Stimulated activated CD8-positive, alpha-beta memory T cell treated with anti-CD3 and anti-CD28 coated beads, Interleukin-4, amount 100 ng/mL, for 4 hours (primary cell): ENCODE data around the gene GPR85.
"Not testable (repeated sequence)": the region's sequence is repeated elsewhere in the genome, so short reads cannot be mapped to it uniquely, and the experiment has no call there.

Experiments
- DNase-seq, 2 donors: peaks; one replicate each; pipeline ENCODE4 v3.0.0-alpha.2; 2020; ENCODE audit warnings: low read depth in 2 of 2, low spot score in 1 of 2

The GPR85 gene, protein sequence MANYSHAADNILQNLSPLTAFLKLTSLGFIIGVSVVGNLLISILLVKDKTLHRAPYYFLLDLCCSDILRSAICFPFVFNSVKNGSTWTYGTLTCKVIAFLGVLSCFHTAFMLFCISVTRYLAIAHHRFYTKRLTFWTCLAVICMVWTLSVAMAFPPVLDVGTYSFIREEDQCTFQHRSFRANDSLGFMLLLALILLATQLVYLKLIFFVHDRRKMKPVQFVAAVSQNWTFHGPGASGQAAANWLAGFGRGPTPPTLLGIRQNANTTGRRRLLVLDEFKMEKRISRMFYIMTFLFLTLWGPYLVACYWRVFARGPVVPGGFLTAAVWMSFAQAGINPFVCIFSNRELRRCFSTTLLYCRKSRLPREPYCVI

DNA sequence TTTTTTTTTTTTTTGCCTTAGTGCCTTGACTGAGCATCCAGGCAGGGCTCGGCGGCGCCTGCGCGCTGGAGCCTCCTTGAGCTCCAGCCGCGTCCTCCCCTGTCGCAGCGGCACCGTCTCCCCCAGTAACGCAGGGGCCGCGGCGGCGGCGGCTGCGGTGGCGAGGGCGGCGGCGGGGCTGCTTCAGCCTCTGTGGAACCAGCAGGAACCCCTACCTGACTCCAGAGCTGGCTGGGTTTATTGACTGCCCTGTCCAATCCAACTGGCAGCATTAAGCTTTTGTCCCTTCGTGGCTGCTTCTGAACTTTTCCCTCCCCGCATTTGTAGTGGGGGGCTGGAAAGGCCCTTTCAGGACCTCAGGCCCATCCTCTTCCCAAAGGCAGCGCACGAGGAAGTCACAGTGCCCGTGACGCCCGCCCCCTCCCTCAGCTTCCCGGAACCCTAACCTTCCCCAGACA lies at the start of gene GPR85:
Gene GPR85, minus strand, starts transcription at position 397 of the 458 bp plus-strand sequence. CDS start 2,106 bp downstream, outside the sequence.
- DNase-seq: no peak

DNA sequence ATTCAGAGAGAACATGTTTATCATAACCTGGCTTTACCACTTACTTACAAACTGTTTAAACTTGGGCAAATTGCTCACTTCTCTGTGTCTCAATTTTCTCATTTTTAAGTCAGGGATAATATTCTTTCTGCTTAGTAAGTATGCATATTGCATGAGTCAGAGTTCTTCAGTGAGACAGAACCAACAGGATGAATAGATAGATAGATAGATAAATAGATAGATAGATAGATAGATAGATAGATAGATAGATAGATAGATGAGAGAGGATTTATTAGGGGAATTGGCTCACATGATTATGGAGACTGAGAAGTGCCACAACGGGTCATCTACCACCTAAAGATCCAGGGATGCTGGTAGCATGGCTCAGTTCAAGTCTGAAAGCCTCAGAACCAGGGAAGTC lies 47.4 kb upstream of the GPR85 start:
- no peak for DNase-seq

DNA sequence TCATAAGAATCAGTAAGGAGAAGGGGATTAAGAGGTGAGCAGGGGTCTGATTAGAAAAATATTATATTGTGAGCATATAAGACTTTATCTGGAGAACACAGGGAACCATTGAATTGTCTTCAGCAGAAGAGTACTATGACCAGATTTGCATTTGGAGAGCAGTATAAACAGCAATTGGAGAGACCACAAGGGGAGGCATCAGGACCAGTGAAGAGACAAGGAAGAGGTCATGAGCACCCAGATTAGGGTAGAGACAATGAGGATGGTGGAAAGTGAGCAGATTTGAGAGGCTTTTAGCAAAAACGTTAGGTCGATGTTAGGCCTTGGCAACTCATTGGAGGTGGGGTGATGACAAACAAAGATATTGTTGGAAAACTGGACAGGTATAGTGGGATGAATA lies 44.7 kb upstream of the GPR85 start:
- DNase-seq: no peak

DNA sequence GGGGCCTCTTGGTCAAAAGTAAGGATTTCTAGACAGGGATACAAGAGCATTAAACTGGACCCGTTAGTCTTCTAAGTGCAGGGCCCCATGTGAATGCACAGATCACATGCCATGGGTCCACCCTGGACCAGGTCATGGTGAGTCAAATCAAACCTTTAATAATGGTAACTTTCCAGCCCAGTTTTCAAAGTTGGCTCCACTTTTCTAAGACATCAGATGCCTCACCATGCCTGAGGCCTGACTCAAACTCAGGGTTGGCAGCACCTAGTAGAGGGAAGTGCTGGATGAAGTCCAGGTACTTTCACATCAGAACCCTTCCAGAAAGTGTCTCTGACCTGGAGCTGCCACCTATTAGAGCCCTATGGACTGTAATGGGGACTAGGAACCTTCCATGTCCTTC lies 41.4 kb upstream of the GPR85 start:
- no peak for DNase-seq

DNA sequence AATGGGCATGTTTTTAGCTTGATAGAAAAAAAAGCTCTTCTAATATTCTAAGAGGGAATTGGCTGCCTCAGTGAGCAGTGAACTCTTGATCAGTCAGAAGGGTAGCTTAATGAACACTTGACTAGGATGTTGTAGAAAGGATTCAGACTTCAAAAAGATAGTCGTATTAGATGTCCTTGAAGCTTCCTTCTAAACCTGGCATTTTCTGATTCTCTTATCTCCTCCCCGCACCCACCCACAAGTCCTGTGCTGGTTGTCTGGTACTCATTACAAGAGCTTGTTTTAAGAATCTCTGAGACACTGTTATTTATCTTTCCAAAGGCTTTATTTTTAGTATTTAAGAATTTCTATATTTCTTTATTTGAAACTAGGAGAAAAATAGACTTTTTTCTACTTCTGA lies 39.1 kb upstream of the GPR85 start:
- DNase-seq: no peak

DNA sequence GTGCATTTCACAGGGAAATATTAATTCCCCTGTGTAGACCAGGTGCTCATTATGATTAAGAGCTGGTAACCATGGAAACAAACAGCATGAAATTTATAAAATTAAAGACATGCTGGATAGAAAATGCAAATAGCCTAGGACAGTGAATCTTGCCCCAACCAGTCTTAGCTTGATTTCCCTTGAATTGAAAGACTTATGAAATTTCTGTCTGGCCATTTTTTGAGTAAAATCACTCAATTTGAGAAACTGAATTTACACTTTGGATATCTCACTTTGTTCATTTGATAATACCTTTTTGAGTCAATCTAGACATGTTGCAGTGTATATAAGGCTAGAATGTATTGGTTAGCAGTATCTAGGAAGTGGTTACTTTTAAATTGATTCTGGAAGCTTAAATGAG lies 36.1 kb upstream of the GPR85 start:
- DNase-seq: no peak

DNA sequence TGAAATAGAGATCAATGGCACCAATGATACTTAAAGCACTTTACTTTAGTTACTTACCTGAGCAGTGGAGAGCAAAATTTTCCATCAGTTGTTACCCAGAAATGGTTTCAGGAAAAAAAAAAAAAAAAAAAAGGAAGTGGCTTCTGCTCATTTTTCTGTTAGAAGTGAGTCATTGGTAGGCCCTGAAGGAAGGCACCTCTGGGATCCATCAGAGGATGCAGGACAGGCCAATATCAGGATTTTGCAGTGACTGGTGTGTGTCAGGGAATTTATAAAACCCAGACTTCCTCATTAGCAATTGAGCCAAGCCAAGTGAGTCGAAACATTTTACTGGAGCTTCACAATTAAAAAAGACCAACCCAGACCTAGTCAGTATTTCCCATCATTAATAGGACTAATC lies 34.0 kb upstream of the GPR85 start:
- DNase-seq: no peak

DNA sequence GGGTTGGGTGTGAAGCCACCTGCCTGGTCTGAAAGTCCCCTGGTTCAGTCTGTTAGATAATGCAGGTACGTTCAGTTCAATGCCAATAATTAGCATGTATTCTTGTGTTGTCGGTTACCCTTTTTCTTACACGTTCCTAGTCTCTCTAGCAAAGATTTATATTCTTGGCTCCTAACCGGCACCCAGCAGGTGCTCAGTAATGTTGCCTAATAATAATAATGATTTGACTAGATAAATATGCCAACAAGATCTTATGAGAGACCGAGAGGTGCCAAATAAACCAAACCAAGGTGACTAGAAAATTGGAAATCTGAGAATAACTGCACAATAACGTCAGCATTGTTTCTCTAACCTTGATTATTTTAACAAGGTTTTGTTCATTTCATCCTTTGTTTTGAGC lies 32.8 kb upstream of the GPR85 start:
- no peak for DNase-seq

DNA sequence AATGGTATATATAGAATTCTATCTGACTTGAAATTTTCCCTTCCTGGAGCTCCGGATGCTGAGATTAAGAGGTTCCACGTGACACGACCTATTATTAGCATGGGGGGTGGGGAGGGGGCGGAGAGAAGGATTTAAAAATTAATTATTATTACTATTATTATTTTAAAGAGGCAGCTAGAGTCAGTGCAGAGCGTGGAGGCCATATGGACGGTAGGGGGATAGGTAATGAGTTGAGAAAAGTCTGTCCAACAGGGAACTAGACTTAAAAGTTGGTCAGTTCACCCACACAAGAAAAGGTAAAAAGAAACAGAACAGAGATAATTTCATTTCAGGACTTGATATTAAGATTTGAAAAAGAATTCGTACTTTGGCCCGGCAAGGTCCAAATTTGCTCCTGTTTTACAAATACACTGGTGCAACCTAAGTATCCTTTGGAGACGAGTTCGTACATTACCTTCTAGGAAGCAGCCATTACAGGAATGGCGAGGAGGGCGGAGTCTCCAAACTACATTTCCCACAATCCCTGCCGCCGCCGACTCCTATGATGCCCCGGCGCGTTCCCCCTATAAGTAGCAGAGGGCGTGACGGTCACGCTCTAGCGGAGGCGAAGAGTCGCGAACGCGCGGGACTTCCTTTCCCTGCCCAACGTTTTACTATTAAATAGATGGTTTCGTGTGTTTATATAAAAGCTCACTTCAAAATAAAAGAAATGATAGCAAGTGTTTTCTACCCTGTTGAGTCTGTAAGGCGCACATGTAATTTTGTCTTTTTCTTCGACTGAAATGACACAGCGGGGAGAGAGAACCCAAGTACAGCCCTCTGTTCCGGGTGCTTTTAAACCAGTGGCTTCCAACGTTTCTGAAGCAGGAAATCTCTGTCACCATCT lies 31.7 kb upstream of the GPR85 start, which contains the start of gene SMIM30:
Gene SMIM30, minus strand, starts transcription at position 481 of the 886 bp plus-strand sequence. CDS start 976 bp downstream, outside the sequence.
- peak; percentile 70 to 76 for DNase-seq

DNA sequence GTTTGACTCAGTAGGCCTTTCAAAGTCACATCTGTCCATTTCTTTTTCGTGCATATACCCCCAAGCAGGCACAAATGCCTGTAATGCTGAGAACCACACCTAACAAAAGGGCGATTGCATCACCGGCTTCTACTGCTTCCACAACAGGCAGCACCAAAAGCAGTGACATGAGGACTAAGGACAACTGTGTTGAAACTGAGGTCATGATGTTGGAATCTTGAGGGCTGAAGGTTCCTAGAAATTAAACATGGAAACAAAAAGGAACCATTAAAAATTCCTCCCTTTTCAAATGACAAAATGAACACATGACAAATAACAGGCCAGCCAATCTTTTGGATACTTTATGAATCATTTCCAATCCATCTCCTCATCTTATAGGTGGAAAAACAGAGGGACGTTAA lies 30.7 kb upstream of the GPR85 start:
- DNase-seq: not testable (repeated sequence)

DNA sequence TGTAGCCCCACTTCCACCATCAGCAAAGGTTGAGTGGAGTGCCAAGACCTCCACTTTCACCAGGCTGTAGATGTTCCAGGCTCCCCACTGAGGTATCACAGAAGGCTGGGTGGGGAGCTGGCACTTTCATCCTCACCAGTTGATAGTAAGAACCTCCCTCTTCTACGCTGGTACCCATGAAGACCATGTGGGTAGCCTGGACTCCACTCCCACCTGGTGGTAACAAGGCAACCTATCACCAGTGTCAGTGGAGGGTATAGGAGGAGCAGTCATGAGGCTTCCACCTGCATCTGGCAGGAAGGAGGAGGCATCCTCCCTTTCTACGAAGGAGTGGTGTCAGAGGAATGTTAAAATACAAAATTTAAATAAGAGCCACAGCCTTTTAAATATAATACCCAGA lies 27.3 kb upstream of the GPR85 start:
- DNase-seq: no peak

DNA sequence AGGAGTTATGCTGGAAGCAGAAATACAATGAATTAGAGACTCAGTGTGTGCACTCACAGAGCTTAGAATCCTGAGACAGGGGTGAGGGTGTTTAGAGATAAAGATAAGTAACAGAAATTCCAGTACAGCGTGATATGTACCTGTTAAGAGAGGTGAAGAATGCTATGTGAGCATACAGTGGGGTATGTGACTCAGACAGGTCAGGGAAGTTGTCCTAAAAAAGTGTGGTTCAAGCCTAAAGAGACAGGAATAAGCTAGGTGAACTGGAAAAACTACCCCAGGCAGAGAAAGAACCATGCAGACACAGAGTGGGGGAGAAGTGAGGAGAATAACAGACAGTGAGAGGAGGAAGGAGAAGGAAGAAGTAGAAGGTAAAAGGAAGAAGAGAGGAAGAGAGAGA lies 23.1 kb upstream of the GPR85 start:
- DNase-seq: no peak

DNA sequence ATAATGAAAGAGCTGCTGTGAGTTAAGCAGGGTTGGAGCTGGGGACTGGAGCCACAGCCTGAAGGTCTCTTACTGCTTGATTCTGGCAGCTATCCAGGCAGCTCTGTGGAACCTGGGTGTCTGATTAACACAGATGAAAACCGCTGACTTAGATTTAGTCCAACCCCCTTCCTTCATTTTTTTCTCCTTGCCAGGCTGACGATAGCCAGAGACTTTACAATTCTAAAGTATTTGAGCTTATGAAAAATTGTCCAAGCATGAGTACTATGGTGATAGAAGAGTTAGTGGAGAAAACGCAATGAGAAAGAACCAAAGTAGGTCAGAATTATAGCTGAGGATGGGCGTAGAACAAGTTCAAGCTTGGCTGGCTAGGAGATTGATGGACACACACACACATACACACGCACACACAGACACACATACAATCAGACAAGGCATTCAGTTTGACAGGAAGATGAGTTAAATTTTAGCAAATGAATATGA lies 13.5 kb upstream of the GPR85 start:
- DNase-seq: no peak

DNA sequence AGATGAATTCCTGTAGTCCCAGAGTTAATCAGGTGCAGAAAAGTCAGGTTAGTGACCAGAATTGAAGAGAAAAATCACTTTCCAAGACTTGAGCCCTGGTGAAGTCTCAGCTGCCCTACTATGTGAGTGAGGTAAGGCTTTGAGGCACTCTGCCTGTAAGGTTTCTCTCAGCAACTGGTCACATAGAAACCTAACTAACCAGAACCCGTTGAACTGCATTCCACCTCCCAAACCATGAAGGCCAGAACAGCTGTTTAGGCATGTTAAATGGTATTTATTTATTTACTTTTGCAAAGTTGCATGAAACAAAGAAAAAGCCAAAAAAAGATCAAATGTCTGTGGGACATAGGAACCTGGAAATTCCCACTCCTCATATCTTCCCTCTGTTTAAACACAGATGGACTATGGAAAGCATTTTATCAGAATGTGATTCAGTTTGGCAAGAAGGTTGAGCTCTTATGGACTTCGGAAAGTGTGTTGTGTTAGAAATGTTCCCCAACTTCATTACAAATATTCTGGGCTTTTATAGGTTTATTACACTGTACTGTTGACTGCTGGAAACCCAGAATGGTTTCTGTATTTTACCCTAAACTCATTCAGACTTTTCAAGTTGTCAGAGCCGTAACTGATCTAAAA lies 12.8 kb upstream of the GPR85 start:
- no peak for DNase-seq

DNA sequence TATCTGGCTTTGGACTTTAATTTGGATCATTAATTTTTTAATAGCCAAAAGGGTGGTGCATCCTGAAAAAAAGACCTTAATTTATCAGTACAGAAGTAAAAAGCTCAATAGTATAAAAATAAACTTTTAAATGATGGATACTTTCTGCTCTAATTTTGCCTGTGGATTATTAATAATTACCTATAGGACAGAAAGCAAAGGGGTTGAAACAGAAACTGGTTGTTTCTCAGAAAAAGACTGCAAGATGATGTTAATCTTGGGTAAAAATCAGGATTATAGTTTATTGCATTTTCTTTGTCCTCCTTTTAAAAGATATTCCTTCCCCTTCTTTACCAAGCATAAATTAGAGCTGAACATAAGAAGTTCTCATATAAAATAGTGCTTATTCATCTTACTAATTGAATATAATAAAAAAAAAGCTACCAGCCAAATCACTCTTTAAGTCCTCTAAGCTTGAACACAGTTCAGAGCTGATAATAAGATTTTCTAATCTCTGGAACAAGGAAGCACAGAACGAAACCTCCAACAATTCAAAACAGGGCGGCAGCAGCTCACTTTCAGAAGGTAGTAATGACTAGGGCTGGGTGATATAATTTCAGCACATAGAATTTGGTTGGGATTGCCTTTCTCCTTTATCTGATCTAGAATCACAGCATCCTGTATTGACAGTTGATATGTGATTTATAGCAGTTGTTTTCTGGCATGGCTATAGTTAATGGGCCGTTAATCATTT lies 8.1 kb upstream of the GPR85 start:
- no peak for DNase-seq

DNA sequence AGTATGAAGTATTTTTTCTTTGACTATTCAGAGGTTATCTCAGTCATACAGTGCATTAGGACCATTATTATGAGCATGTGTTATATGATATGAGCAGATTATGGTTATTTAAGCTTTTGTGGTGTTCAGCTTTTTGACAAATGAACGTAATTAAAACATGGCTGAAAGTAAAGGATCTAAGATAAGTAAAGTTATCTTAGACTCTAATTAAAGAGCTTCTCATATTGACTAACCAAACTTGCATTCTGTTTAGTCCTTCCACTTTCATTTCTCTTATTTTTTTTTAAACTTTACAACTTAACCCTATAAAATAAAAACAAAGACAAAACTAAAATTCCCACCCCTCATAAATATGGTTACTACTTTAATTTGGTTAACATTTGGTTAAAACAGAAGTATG lies 6.9 kb upstream of the GPR85 start:
- no peak for DNase-seq

DNA sequence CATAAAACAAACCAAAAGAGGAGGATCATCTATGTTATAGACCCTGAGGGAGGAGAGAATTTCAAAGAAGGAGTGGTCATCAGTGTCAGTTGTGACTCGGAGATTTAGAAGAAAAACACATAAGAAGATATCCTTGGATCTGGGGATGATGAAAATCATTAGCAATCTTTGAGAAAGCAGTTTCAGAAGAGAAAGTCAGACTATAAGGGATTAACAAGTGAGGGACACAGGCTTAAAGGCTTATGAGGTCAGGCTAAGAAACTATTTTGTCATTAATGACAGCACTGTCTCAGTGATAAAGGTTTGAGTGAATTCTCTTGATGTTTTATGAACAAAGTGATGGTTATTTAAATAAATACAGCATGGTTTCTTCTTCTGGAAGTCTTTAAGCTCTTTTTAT lies 6.1 kb upstream of the GPR85 start:
- no peak for DNase-seq

DNA sequence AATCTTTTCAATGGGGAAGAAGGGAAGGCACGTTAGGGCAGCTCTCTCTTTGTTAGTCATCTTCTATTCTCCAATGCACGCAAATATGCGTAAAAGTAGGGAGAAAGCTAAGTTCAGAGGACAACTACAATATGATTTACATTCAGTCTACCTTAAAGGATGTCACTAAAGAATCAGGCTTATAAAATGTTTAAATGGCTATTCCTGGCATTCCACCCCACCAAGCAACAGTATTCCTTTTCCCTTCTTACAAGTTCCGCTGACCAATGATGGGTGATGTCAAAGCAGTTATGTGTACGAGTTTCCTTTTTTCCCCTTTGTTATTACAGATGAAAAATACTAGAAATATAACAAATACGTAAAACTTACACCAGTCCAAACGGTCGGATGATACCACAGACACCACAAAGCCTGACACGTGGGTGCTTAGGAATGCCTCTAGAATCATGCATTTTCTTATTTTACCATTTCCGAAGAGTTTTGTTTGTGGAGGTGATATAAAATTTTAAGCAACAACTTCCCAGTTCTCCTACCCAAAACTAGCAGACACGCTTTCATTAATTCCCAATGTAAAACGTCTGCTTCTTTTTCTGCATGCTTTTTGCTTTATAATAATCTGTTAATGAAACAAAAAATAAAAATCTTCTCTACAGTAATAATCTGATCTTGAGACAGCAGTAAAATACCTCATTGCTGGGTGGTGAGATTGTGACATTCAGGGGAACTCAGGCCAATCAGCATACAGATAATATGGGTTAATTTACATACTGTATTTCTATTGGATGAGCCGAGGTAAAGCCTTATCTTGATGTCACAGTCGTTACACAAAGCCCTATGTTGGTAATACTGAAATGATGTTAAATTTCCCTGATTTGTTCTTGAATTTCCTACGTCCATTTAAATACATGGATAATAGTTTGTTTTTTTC lies 708 bp upstream of the GPR85 start:
- no peak for DNase-seq

DNA sequence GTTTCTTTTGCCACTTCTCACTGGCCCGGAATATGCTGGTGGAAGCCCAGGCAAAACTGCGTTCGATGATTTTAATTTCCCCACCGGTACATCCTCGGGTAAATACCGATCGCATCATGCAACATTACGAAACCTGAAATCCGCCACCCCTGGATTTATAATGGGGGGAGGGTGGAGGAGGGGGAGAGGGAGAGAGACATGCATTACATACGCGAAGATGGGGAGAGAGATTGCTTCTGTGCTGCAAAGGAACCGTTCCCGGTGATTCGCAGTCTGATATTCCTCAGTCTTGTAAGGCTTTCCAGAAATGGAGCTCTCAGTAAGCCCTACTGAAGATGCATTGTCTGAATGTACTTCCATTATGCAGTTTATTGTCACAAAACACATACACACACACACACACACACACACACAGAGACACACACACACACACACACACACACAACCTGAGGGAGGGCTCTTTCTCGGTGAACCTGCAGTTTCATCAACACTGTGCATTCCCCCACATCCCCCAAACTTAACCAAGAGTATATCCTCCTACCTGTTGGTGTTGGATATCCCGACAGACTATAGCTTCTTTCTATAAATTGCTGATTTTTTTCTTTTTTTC lies 741 bp downstream of the GPR85 start:
- no peak for DNase-seq
